Urinary bladder (tissue), 4 donors: Measurements from ENCODE around the gene CDK19. TPM values are rescaled to one million over a fixed set of nuclear protein-coding genes. Genes with fewer than 3 reads are reported as not detected.

Experiments
- DNase-seq: peaks from one replicate; pipeline ENCODE4 v3.0.0-alpha.2; 2015; ENCODE audit errors: extremely low spot score
- H3K27ac ChIP-seq: one replicate; pipeline ENCODE4 v1.5.1; 2013; ENCODE audit warnings: low read depth, mild to moderate bottlenecking, moderate library complexity
- H3K36me3 ChIP-seq: one replicate; pipeline ENCODE4 v1.6.1; 2013; ENCODE audit warnings: mild to moderate bottlenecking, moderate library complexity; ENCODE audit not compliant: insufficient read depth
- H3K4me1 ChIP-seq: one replicate; pipeline ENCODE4 v1.6.1; 2013; ENCODE audit warnings: mild to moderate bottlenecking, moderate library complexity; ENCODE audit not compliant: insufficient read depth
- H3K4me3 ChIP-seq: one replicate; pipeline ENCODE4 v1.5.1; 2013; ENCODE audit warnings: low read depth, low read length
- WGBS: extraction: QIAGEN DNeasy Blood & Tissue Kit; methylation state at CpG from one replicate; pipeline ENCODE4 v1.1.7; 2013; 5-methylcytosine and 5-hydroxymethylcytosine counted together
- polyA plus RNA-seq: library from polyadenylated mRNA; stranded (reverse); fragments of 200-250 nt; gene quantifications from one replicate; pipeline ENCODE4 v1.2.3, GENCODE V29; 2013
- total RNA-seq: library from RNA; depleted of rRNA; stranded (reverse); fragments of >200 nt; gene quantifications from one replicate; pipeline ENCODE4 v1.2.3, GENCODE V29; 2014
- donor health status: healthy with polysubstance abuse.
- donor health status: healthy.

The CDK19 gene
- total and polyA plus RNA-seq, 2 donors: 14.0 to 32.9 TPM

DNA sequence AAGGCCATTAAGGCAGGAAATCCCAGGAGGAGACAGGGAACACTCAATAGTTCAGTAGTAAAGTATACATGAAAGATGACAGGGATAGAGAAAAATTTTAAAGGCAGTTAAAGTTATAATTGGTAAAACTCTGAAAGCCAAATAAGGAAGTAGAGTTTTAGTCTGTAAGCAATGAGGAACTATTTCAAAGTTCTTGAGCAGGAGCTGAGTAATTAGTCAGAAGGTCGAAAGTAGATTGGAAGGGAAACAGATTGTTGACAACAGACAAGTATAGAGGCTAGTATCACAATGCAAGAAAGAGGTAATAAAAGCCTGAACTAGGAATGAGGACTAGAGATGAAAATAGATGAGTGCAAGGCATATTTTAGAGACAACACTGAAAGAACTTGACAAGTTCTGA is 150.3 kb downstream of the CDK19 start:
- Histone ChIP-seq H3K4me1 (no peaks in the 10 kb centered on the region), H3K36me3 (no peaks in the 10 kb centered on the region), H3K27ac (no peak overlapping the region), H3K4me3 (no peak overlapping the region)
- WGBS: 45% methylated on average over 1 of the region's 1 CpG
- no peak for DNase-seq

DNA sequence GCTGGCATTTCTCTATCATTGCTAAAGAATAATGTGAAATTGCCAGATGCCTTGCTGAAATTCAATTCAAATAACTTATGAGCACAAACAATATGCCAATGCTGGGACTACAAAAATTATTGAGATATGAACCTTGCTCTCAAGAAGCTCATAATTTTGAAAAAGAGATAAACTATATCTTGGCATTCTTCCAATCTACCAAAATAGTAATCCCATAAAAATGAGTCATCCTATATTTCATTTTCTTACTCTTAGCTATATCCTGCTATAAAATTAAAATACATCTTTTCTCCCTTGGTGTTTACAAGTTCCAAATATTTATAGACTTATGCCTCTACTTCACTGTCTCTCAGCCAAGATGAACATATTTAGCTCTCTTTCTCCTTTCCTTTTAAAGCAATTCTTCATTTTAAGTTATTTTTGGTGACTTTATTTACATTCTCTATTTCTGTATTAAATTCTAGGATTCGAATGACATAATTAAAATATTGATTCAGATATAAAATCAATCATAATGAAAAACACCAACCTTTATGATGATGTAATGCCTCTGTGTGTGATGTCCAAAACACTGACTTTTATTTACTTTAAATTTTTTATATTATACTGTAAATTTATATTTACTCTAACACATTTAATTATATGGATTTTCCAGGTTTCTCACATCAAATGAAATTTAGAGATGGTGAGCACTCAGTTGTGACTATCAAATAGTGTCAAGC is 152.6 kb downstream of the CDK19 start:
- no peak overlapping the region for H3K27ac ChIP-seq

GRCh38 chr6:110661414-110661813 is 153.9 kb downstream of the CDK19 start:
- no peak for DNase-seq
- 93% methylated on average over 2 of the region's 2 CpGs for WGBS
- H3K27ac ChIP-seq: no peak overlapping the region
- no peaks in the 10 kb centered on the region for H3K4me1 ChIP-seq
- H3K36me3 ChIP-seq: no peaks in the 10 kb centered on the region
- no peak overlapping the region for H3K4me3 ChIP-seq

More for the DNA sequence above, 152.6 kb downstream of the CDK19 start:
- Histone ChIP-seq H3K36me3 (no peaks in the 10 kb centered on the region), H3K4me3 (no peak overlapping the region), H3K4me1 (no peaks in the 10 kb centered on the region)
- no peak for DNase-seq
- 23% methylated on average over 1 of the region's 1 CpG for WGBS

GRCh38 chr6:110660066-110660655 is 155.1 kb downstream of the CDK19 start:
- no peak for DNase-seq
- H3K4me3 ChIP-seq: no peak overlapping the region
- H3K27ac ChIP-seq: no peak overlapping the region
- H3K36me3 ChIP-seq: no peaks in the 10 kb centered on the region
- no peaks in the 10 kb centered on the region for H3K4me1 ChIP-seq
- WGBS: 92% methylated on average over 9 of the region's 9 CpGs

DNA sequence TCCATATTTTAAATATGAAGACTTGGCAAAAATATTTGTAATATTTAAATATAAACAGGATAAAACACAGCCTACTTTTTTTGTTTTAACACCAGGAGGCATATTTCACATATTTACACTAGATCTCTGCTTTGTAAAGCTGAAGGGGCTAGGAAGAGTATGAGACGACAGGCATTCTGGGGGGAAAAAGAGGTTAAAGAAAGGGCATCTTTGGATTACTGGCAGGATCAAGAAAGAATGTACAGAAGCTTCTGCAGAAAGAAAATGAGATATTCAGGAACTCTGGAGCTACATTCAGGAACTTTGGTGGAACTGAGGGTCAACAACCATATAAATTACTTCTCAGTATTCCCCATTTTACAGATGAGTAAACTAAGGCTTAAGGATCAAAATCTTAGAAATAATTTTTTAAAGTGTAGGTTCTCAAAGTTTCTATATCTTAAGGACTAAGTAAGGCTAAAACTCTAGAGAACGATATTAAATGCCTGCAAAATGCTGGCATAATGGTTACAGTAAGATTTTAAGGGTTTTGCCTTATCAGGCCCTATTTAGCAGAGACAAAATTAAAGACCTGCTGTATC is 156.5 kb downstream of the CDK19 start:
- Histone ChIP-seq H3K27ac (no peak overlapping the region), H3K36me3 (no peaks in the 10 kb centered on the region), H3K4me3 (no peak overlapping the region), H3K4me1 (no peaks in the 10 kb centered on the region)
- no peak for DNase-seq
- 53% methylated on average over 2 of the region's 2 CpGs for WGBS

GRCh38 chr6:110656492-110656891 is 158.8 kb downstream of the CDK19 start:
- Histone ChIP-seq H3K4me3 (no peak overlapping the region), H3K36me3 (no peaks in the 10 kb centered on the region)
- 89% methylated on average over 3 of the region's 3 CpGs for WGBS

GRCh38 chr6:110655821-110656220 is 159.4 kb downstream of the CDK19 start:
- 75% methylated on average over 1 of the region's 1 CpG for WGBS
- Histone ChIP-seq H3K36me3 (no peaks in the 10 kb centered on the region), H3K4me1 (no peaks in the 10 kb centered on the region), H3K27ac (no peak overlapping the region), H3K4me3 (no peak overlapping the region)
- no peak for DNase-seq

More at GRCh38 chr6:110656492-110656891, 158.8 kb downstream of the CDK19 start:
- Histone ChIP-seq H3K27ac (no peak overlapping the region), H3K4me1 (no peaks in the 10 kb centered on the region)
- no peak for DNase-seq

DNA sequence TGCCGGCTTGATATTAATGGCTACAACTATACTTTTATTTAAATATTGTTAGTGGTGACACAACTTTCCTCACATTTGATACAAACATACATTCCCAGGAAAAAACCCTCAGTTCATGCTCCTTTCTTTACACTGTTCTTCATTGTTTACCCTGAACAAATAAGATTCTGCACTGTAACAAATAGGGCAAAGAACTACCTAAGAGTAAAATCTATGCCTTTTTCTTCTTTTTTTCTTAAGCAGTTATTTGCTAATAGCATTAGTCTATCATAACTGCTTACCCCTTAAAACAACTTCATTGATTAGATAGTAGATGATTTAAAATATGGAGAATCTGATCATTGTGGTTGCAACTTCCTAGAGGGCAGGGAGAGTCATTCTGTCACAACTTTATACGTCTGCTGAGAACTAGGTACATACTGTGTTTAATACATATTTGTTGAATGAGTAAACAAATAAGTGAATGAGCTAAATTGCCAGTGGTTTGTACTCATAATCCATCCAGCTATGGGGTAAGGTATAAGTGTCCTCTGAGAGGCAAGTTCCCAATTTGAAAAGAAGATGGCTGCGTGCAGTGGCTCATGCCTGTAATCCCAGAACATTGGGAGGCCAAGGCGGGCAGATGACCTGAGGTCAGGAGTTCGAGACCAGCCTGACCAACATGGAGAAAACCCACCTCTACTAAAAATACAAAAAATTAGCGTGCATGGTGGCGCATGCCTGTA is 161.0 kb downstream of the CDK19 start:
- H3K27ac ChIP-seq: no peak overlapping the region
- no peaks in the 10 kb centered on the region for H3K4me1 ChIP-seq
- no peak overlapping the region for H3K4me3 ChIP-seq
- no peak for DNase-seq
- H3K36me3 ChIP-seq: no peaks in the 10 kb centered on the region
- 93% methylated on average over 7 of the region's 7 CpGs for WGBS

DNA sequence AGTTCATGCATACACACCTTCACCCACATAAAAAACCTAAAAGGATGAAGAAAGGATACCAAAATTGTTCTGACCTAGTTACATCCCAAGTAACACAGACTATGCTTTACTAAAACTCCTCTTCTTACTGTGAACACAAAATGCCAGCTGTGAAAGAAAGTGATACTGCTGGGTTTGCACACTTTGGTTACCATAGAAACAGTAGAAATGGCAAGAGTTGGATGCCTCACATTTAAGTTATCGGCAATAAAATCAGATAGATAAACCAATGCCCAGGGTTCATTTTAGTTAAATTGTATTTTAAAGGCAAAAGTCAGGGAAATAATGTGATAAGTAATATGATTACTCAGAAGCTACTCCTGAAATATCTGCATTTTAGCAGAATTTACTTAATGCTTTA is 161.9 kb downstream of the CDK19 start:
- Histone ChIP-seq H3K36me3 (no peaks in the 10 kb centered on the region), H3K4me1 (no peaks in the 10 kb centered on the region), H3K27ac (no peak overlapping the region), H3K4me3 (no peak overlapping the region)
- 79% methylated on average over 1 of the region's 1 CpG for WGBS
- DNase-seq: no peak

DNA sequence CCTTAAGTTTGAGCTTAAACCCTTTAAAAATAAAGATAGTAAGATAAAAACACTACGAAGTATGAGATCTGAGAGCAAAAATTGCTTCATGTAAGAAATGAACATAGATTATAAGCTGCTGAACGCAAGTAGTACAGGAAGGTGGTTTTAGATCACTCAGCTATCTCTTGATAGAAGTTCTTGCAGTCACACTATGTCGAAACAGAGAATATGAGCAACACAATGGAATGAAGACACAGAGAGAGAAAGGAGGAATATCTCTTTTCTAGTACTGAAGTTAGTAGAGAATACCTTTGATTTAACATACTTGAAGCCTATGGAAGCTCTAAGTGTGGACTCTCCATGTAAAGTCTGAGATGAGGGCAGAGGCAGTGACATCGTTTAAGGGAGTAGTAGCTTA is 162.7 kb downstream of the CDK19 start:
- WGBS: 95% methylated on average over 4 of the region's 4 CpGs

DNA sequence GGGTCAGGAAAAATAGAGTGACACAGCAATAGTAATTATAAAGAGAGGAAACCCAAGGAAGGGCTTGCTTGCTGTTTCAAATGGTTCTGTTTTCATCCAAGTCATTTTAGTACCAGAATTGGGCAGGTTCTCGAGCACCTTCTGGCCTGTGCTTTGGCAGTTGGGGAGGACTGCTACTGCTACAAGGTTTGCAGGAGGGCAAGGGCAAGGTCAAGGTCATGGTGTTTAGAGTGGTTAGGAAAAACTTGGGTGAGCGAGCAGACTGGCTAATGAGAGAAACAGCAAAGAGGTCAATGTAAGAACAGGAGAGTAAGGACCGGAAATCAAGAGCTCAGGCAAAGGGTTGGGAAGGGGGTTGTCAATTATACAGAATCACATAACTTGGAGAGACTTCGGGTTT is 164.5 kb downstream of the CDK19 start:
- DNase-seq: no peak
- no peaks in the 10 kb centered on the region for H3K36me3 ChIP-seq
- H3K4me3 ChIP-seq: no peak overlapping the region
- WGBS: 97% methylated on average over 4 of the region's 4 CpGs
- no peak overlapping the region for H3K27ac ChIP-seq
- no peaks in the 10 kb centered on the region for H3K4me1 ChIP-seq

More for the DNA sequence above, 162.7 kb downstream of the CDK19 start:
- no peak overlapping the region for H3K4me3 ChIP-seq
- H3K4me1 ChIP-seq: no peaks in the 10 kb centered on the region
- H3K36me3 ChIP-seq: no peaks in the 10 kb centered on the region
- DNase-seq: no peak
- no peak overlapping the region for H3K27ac ChIP-seq

- no peaks in the 10 kb centered on the region for H3K4me1 ChIP-seq
- H3K36me3 ChIP-seq: no peaks in the 10 kb centered on the region
- H3K4me3 ChIP-seq: no peak overlapping the region
- no peak overlapping the region for H3K27ac ChIP-seq
- DNase-seq: no peak
These were observed 165.6 kb downstream of the CDK19 start for GRCh38 chr6:110649704-110650103.

DNA sequence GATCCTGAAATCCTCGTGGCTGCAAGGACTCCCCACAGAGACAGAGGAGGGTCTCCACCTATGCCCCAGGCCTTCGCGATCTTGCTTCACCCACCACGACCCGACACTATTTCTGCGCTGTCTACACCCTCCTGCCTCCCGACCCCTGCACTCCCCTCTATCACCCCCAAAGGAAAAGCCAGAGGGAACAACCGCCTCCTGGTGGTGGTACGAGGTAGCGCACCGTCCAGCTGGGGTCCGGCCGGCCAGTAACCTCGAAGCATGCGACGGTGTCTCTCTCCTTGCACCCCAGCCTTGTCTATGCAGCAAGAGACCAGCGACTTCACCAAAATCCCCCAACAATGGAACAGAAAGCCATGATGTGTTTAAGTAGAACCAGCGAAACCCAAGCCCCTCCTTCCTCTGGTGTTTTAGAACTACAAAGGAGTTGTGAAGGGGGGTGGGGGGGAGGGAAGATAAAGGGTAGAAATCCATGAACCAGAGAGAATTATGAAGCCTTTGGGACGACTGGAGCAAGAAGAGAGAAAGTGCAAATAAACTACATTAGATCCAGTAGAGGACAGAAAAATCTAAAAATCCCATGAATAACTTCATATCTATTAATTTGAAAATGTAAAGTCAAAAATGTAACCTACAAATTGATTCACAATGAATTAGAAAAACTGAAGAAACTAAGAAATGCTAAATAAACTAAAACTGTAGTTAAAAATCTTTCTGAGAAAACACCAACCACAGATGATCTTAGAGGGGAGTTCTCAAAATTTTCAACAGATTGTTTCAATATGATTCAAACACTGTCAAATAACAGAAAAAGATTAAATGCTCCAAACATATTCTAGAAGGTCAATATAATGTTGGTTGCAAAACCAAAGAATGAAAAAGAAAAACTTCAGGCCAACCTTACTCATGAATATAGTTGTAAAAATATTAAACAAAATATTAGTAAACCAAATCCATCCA is 168.0 kb downstream of the CDK19 start:
- no peak for DNase-seq
- Histone ChIP-seq H3K4me1 (no peaks in the 10 kb centered on the region), H3K36me3 (no peaks in the 10 kb centered on the region), H3K4me3 (no peak overlapping the region), H3K27ac (no peak overlapping the region)
- WGBS: 73% methylated on average over 19 of the region's 19 CpGs
